HG03571 (cell line): ENCODE data around the gene LENG9.

Experiments
- ATAC-seq: cut with Tn5 transposase; IDR thresholded peaks from one replicate; pipeline ENCODE4 v1.9.1; 2021; ENCODE audit not compliant: unreplicated experiment

The LENG9 gene

GRCh38 chr19:54424660-54425381, 38.8 kb downstream of the LENG9 start:
- no peak for ATAC-seq

- no peak for ATAC-seq
Measured at GRCh38 chr19:54424201-54424600, 39.4 kb downstream of the LENG9 start.

- no peak for ATAC-seq
Measured at GRCh38 chr19:54422136-54422535, 41.4 kb downstream of the LENG9 start.

GRCh38 chr19:54421521-54421920, 42.1 kb downstream of the LENG9 start:
- no peak for ATAC-seq

GRCh38 chr19:54421169-54421516, 42.4 kb downstream of the LENG9 start:
- ATAC-seq, result no peak

- no peak for ATAC-seq
Measured at GRCh38 chr19:54420383-54421168, 43.0 kb downstream of the LENG9 start.

GRCh38 chr19:54420068-54420382, 43.6 kb downstream of the LENG9 start:
- ATAC-seq, result no peak

GRCh38 chr19:54418930-54419800, 44.4 kb downstream of the LENG9 start:
- ATAC-seq, result no peak

GRCh38 chr19:54418030-54418929, 45.3 kb downstream of the LENG9 start:
- no peak for ATAC-seq

- ATAC-seq, result no peak
Measured at GRCh38 chr19:54416695-54417491, 46.7 kb downstream of the LENG9 start.

GRCh38 chr19:54415901-54416673, 47.5 kb downstream of the LENG9 start:
- no peak for ATAC-seq

GRCh38 chr19:54415208-54415900, 48.2 kb downstream of the LENG9 start, which contains the start of gene TTYH1:
TTYH1 (plus strand) TSS chr19:54415464; CDS start chr19:54415553, 89 bp downstream.
- ATAC-seq, result no peak

GRCh38 chr19:54414156-54414555, 49.4 kb downstream of the LENG9 start:
- no peak for ATAC-seq

GRCh38 chr19:54412877-54413276, 50.7 kb downstream of the LENG9 start:
- no peak for ATAC-seq
